ENCODE data around the gene NFX1.

DNA sequence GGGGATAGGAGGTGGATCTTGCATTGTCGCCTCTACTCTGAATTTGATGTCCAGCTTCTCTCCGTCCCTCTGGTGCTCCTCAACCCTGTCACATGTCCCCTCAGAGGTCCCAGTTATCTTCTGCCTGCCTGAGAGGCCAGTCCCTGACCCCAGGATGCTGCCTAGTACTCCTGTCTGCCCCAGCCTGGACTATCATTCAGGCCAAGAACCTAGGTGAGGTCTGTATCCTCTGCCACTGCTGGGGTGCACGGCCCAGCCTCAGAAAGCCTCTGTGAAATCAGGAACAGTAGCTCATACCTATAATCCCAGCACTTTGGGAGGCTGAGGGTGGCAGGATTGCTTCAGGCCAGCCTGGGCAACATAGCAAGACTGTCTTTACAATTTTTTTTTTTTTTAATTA, 41.7 kb upstream of the NFX1 start:
- TF ChIP-seq CTCF (conservative IDR thresholded peaks at IDR 0.05; ENCODE audit: low read depth, low read length) (no peak), EZH2phosphoT487 (IDR thresholded peaks at IDR 0.05; ENCODE audit: borderline replicate concordance, low read length) (no peak)
